ENCODE measurements around the gene CNPY1. TPM values are rescaled to one million over a fixed set of nuclear protein-coding genes. Genes with fewer than 3 reads are reported as not detected.

The CNPY1 gene
- total RNA-seq, 2 donors from 2014 or later, result 0.33 TPM; not detected in 1

GRCh38 chr7:155549226-155549625 lies 2.9 kb upstream of the CNPY1 start:
- no peaks in the 10 kb centered on the region for H3K4me1 Mint-ChIP-seq
- WGBS, 2 experiments (ENCODE audit: insufficient coverage in 1 of 2, insufficient read length in 1 of 2), result 93 to 97% methylated on average over 7 to 10 of the region's 10 CpGs

GRCh38 chr7:155547161-155547791 lies 917 bp upstream of the CNPY1 start:
- H3K4me3 Mint-ChIP-seq, result no peak overlapping the region
- 91 to 98% methylated on average over 8 to 12 of the region's 12 CpGs for WGBS, 2 experiments (ENCODE audit: insufficient coverage in 1 of 2, insufficient read length in 1 of 2)
- H3K4me1 Mint-ChIP-seq, result no peaks in the 10 kb centered on the region
- H3K27me3 Mint-ChIP-seq (ENCODE audit: insufficient read depth), result peaks cover 13% of the 10 kb centered on the region
- H3K9ac ChIP-seq (ENCODE audit: extremely low read depth, low read length, poor library complexity, severe bottlenecking), result no peak overlapping the region
- DNase-seq, result no peak
- no peaks in the 10 kb centered on the region for H3K27me3 ChIP-seq (ENCODE audit: control insufficient read depth, insufficient read depth, low read length, poor library complexity, severe bottlenecking)
- no peak overlapping the region for H3K27ac Mint-ChIP-seq
- H3K9me3 ChIP-seq (ENCODE audit: control insufficient read depth, low read length), result no peaks in the 10 kb centered on the region
- no peaks in the 10 kb centered on the region for H3K4me1 ChIP-seq (ENCODE audit: control insufficient read depth, insufficient read depth, low read length)
- H3K27ac ChIP-seq (ENCODE audit: low read depth, low read length), result no peak overlapping the region
- H3K36me3 Mint-ChIP-seq (ENCODE audit: low read depth), result no peaks in the 10 kb centered on the region
- no peaks in the 10 kb centered on the region for H3K36me3 ChIP-seq (ENCODE audit: control insufficient read depth, insufficient read depth, low read length)
- no peak for TF ChIP-seq CTCF (conservative IDR thresholded peaks at IDR 0.05)
- no peaks in the 10 kb centered on the region for H3K9me3 Mint-ChIP-seq
- no peak overlapping the region for H3K4me3 ChIP-seq (ENCODE audit: low read length)

More at GRCh38 chr7:155549226-155549625, 2.9 kb upstream of the CNPY1 start:
- Mint-ChIP-seq H3K27me3 (ENCODE audit: insufficient read depth) (peaks cover 12% of the 10 kb centered on the region), H3K4me3 (no peak overlapping the region), H3K36me3 (ENCODE audit: low read depth) (no peaks in the 10 kb centered on the region), H3K27ac (no peak overlapping the region), H3K9me3 (no peaks in the 10 kb centered on the region)
- DNase-seq, result no peak
- Histone ChIP-seq H3K4me3 (ENCODE audit: low read length) (no peak overlapping the region), H3K9ac (ENCODE audit: extremely low read depth, low read length, poor library complexity, severe bottlenecking) (no peak overlapping the region), H3K36me3 (ENCODE audit: control insufficient read depth, insufficient read depth, low read length) (no peaks in the 10 kb centered on the region), H3K4me1 (ENCODE audit: control insufficient read depth, insufficient read depth, low read length) (no peaks in the 10 kb centered on the region), H3K27ac (ENCODE audit: low read depth, low read length) (no peak overlapping the region), H3K27me3 (ENCODE audit: control insufficient read depth, insufficient read depth, low read length, poor library complexity, severe bottlenecking) (no peaks in the 10 kb centered on the region), H3K9me3 (ENCODE audit: control insufficient read depth, low read length) (no peaks in the 10 kb centered on the region)
- no peak for TF ChIP-seq CTCF (conservative IDR thresholded peaks at IDR 0.05)

- H3K9me3 ChIP-seq (ENCODE audit: control insufficient read depth, low read length), result no peaks in the 10 kb centered on the region
- no peak for DNase-seq
- peaks cover 2% of the 10 kb centered on the region for H3K4me1 Mint-ChIP-seq
- H3K27me3 ChIP-seq (ENCODE audit: control insufficient read depth, insufficient read depth, low read length, poor library complexity, severe bottlenecking), result no peaks in the 10 kb centered on the region
- H3K9me3 Mint-ChIP-seq, result no peaks in the 10 kb centered on the region
- peaks cover 15% of the 10 kb centered on the region for H3K27me3 Mint-ChIP-seq (ENCODE audit: insufficient read depth)
- no peaks in the 10 kb centered on the region for H3K36me3 ChIP-seq (ENCODE audit: control insufficient read depth, insufficient read depth, low read length)
- WGBS, 2 experiments (ENCODE audit: insufficient coverage in 1 of 2, insufficient read length in 1 of 2), result 83 to 89% methylated on average over 6 to 9 of the region's 9 CpGs
- no peak overlapping the region for H3K4me3 ChIP-seq (ENCODE audit: low read length)
- no peaks in the 10 kb centered on the region for H3K4me1 ChIP-seq (ENCODE audit: control insufficient read depth, insufficient read depth, low read length)
- H3K4me3 Mint-ChIP-seq, result no peak overlapping the region
- no peaks in the 10 kb centered on the region for H3K36me3 Mint-ChIP-seq (ENCODE audit: low read depth)
- H3K9ac ChIP-seq (ENCODE audit: extremely low read depth, low read length, poor library complexity, severe bottlenecking), result no peak overlapping the region
- peak; percentile 62 for TF ChIP-seq CTCF (conservative IDR thresholded peaks at IDR 0.05)
- no peak overlapping the region for H3K27ac Mint-ChIP-seq
- H3K27ac ChIP-seq (ENCODE audit: low read depth, low read length), result no peak overlapping the region
Measured at GRCh38 chr7:155545348-155545747, 1.0 kb downstream of the CNPY1 start.
